Stimulated activated CD8-positive, alpha-beta memory T cell treated with anti-CD3 and anti-CD28 coated beads, Interleukin-15, amount 100 ng/mL, for 4 hours (primary cell): Measurements from ENCODE around the gene TTC8.

Experiments
- DNase-seq, 2 donors: peaks; one replicate each; pipeline ENCODE4 v3.0.0-alpha.2; 2020; ENCODE audit warnings: low read depth in 2 of 2

Gene TTC8

DNA sequence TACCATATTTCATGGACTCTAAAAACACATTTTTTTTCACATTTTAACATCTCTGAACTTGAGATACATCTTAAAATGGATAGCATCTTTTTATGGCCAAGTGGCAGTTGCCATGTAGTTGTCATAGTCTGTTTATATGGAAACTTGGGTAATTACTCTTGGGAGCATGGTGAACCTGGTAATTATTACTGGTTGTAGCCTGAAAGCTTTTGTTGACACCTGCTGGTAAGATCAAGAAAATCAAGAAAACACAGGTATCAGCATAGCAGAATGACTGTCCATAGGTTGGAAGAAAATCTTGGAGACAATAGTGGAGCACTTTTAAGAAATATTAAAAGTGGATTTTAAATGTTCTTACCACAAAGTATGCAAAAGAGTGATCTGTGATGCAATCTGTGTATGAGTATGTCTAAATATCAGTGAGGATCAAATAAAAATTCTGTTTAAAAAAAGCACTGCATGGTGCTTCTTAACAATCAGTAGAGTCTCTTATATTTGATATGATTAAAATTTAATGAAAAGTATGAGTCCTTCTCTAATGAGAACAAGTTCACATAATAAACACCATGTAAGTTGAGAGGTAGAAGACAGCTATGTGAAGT, 44.2 kb downstream of the TTC8 start:
- DNase-seq, result no peak

DNA sequence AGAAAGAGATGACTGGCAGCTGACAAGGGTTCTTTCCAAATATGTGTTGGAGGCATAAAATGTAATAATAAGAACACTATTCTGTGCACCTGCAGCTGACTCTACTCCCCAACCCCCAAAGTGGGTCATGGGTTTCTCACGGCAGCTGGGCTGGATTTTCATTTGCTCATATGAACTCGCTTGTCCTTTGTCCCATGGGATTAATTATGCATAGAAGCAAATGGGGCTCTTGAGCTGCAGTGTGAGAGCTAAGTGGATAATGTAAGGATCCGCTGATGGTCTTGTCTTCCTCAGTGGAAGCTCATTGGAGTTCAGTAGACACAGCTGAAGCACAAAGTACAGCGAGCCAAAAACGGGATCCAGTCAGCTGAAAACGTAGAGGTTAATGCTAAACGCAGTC, 46.3 kb downstream of the TTC8 start:
- no peak for DNase-seq

DNA sequence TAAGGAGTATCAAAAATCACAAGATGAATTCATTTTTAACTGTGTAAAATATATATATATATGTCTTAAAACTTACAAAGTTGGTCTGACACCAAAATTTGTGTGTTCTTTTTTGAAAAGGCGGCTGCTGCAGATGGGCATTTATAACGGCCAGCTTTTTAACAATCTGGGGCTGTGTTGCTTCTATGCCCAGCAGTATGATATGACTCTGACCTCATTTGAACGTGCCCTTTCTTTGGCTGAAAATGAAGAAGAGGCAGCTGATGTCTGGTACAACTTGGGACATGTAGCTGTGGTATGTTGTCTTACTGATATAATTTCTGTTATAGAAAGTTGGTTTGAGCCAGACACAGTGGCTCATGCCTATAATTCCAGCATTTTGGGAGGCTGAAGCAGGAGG, 47.0 kb downstream of the TTC8 start:
- no peak for DNase-seq

DNA sequence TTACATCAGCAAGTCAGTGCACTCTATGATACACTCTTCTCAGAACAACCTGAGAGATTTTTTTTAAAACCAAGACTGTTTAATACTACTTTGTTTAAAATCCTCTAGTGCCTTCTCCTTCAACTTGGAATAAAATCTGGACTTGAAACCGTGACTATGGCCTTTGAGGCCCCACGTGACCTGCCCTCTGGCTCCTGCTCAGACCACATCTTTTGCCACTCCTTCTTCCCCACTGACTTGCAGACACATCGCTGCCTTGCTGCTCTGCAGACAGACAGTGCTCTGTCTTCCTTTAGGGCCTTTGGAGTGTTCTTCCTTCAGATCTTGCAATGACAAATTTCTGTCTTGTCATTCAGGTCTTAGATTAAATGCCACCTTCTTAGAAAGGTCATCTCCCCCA, 48.5 kb downstream of the TTC8 start:
- no peak for DNase-seq

DNA sequence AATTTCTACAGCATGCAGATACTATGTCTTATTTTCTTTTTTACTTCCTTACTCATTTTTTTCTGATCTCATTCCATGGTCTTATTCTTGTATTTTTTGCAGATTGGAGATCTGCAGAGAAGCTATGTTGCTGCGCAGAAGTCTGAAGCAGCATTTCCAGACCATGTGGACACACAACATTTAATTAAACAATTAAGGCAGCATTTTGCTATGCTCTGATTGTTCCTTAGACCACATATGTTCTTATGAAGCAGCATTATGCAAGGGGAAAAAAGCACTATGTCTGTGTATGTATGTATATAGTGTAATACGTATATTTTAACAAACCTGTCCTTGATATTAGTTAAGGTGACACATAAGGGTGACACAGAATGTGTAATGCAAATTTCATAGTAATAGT, 52.7 kb downstream of the TTC8 start:
- no peak for DNase-seq

DNA sequence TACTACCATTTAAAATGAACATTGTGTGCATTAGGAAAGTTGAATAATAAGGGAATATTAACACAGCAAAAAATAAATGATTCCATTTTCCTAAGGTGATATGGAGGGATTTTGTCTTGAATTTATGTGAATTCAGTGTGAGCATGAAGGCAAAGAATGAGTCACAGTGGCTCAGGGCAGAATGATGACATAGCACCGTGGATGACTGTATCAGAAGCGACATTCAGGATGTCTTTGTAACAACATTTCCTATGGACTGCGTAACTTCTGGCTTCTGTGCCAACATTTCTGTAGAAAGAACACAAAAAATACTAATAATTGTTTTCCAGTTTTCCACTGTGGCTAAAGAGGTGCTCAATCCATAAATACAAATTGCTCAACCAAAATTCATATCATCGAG, 54.6 kb downstream of the TTC8 start:
- DNase-seq, result no peak

DNA sequence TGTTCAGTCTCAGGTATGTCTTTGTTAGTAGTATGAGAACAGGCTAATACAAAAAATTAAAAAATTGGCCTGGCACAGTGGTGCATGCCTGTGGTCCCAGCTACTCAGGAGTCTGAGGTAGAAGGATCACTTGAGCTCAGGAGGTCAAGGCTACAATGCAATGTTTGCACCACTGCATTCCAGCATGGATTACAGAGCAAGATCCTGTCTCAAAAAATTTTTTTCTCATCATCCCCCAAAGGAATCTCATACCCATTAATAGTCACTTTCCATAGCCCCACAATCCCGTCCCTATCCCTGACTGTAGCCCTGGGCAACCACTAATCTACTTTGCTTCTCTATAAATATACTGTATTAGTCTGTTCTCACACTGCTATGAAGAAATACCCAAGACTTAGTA, 57.8 kb downstream of the TTC8 start:
- DNase-seq, result no peak

DNA sequence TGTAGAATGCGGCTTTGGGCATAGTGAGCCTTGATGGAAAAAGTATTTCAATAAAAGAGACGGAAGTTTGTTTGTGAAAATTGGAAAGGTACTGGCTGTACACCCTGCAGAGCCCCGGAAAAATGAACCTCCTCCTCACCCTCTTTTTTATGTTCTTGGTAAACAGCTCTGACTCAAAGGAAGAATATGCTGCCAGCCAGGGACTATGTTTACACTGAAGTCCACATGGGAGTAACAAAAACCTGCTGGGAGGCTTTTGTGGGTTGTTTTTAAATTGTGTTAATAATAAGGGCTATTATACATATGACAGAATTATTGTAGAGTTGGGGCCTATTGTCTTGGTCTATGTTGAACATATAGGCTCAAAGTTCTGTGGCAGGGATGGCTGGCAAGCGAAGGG, 70.7 kb downstream of the TTC8 start:
- no peak for DNase-seq

DNA sequence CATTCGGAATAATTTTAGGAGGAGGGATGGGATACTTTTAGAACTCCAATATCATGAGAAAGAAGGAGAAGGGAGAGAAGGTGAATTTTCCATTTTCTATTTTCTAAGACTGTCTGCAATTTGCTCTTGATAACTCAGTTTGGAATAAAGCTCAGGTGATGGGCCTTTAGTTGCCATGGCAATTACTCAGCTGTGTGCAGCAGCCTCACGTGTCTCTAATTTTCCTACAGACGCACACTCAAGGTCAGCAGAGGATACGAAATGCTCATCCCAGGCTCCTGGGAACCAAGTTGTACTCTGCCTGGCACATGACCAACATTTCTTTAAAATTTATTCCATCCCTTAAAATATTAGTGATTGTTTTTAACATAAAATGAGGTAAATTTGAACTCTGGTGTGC, 76.7 kb downstream of the TTC8 start:
- no peak for DNase-seq

DNA sequence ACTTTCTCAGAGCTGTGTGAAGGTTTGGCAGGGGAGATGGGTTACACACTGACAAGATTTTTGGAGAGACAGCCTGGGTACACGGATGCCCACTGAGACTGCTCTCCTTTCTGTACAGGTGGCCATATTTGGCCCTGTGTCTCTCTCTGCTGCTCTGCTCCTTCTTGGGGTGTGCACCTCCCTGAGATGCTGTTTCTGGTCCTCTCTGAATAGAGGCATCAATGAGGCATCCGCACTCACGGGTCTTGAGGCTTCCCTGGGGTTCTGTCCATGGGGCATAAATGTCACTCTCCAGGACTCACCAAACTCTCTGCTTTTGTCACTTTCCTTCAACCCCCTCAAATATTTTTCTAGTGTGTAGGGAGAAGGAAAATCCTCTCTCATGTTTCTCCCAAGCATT, 77.5 kb downstream of the TTC8 start:
- DNase-seq, result no peak

DNA sequence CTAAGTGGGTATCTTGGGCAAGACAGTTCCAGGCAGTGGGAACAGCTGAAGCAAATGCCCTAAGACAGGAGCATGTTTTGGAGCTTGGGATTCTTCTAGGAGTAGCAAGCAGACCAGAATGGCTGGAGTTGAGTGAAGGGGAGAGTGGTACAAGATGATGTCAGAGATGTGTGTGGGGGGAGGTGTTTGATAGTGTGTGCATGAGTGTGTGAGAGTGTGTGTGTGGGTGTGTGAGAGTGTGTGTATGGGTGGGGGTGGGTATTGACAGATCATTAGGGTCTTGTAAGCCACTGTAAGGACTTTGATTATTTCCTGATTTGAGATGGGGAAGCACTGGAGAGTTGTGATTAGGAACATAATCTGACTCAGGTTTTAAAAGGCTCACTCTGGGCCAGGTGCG, 78.4 kb downstream of the TTC8 start:
- no peak for DNase-seq

DNA sequence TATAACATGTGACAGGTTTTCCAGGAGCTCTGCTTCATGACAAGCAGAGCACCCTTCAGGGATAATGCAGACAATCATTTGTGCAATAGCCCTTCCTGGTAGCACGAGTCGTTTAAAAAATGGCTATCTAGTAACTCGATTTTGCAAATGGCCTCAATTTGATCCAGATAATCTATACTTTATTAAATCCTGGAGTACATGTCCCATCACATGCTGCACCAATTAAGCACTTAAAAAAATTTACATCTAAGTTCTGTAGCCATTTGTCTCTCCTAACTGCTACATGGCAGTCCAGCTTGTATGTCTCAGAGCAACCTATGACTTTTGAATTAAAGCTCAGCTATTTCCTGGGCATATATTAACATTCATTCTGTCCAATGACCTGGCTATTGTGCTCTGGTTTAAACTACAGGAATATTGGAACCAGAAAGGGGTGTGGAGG, 79.8 kb downstream of the TTC8 start:
- DNase-seq, result no peak

DNA sequence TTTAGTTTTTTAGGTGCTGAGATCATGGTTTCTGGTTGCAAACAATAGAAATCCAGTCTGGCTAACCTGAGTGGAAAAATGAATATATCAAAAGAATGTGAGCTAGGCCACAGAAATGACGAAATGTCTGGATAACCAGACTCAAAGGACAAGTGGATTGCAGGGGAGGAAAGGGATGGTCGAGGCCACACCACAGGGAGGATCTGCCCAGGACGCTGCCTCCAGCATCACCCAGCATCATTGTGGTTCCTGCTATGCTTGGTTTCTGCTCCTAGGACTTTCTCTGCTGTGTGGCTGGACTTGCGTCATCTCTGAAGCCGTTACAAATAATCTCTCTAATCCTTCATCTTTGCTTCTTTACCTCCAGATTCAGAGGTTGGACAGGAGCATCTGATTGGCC, 80.4 kb downstream of the TTC8 start:
- DNase-seq, result no peak

DNA sequence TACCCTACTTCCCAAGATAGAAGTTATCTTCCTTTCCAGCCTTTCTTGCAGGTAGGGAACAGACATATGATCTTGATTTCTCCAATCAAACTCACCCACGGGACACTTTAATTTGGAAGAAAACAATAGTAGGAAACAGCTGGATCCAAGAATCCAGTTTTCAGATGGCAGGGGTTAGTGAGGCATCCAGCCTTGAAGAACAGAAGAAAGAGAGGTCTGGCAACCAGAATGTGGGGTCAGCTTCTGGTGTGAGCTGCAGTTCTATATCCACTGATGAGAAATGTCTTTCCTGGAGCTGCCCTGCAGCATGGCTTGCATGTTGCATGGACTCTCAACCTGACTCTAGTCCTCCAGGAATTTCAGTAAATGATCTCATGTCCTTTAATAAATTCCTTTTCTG, 83.8 kb downstream of the TTC8 start:
- no peak for DNase-seq

DNA sequence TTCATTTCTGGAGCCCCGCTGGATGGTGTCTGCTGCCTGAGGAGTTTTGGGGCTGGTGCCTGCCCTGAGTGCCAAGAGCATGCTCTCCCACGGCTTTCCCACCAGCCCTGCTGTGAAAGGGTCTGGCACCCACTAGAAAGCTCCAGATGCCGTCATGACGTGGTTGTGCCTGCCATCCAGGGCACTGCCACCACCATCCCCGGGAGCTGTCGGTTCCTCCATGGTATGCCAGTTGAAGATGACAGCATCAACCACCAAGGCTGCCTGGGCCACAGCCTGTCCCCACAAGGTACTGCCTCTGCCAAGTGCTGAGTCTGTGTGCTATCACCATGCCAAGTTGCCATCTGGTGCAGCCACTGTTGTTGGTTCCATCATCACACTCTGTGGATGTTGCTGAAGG, 85.9 kb downstream of the TTC8 start:
- DNase-seq, result no peak

DNA sequence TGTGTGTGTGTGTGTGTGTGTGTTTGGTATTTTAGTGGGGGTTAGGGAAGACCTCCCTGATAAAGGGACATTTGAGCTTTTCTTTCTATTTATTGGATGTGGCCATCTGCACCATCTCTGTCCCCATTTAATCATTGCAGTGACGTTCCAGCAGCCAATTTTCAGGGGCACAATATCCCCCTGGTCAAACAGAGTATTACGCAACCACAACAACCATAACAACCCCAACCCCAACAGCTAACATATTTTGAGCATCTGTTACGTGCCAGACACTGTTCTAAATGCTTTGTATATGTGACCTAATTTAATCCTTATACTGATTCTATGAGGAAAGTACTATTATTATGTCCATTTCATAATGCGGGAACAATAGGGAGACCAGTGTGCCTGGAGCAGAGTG, 87.4 kb downstream of the TTC8 start:
- DNase-seq, result no peak

DNA sequence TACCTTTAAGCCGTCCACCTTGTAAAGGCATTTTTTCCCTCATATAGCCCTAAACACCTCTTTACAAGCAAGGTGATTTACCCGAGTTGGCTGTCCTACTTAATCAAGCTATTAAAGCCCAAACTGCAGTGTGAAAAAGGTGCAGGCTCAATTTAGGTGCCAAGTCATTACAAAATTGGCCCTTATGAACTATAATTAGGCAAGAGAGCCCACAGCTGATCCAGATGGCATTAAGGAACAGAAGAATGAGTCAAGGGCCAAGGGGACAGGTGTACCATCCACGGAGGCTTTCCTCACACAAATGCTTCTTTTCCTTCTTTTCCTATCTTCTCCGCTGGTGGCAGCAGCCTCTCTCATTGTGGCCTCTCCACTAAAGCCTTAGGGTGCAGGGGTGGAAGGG, 90.5 kb downstream of the TTC8 start:
- DNase-seq, result no peak

DNA sequence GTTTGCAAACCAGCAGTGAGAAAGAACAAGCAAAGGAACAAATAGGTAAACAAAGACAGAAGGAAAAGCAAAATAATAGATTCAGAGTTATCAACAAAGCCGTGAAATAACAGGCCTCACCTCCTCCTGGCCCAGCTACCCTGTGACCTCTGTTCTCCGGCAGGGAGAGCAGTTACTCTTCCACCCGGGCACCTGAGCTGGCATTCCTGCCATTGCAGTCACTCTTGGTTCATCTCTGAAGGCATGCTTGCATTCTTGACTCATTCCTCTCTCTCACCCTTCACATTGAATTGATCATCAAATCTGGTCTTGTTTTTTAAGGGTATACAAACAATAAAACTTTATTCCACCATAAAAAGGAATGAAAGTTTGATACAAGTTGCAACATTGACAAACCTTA, 95.1 kb downstream of the TTC8 start:
- DNase-seq, result no peak
